Measurements from ENCODE around the gene ATP6V0E1.

ATP6V0E1 gene

DNA sequence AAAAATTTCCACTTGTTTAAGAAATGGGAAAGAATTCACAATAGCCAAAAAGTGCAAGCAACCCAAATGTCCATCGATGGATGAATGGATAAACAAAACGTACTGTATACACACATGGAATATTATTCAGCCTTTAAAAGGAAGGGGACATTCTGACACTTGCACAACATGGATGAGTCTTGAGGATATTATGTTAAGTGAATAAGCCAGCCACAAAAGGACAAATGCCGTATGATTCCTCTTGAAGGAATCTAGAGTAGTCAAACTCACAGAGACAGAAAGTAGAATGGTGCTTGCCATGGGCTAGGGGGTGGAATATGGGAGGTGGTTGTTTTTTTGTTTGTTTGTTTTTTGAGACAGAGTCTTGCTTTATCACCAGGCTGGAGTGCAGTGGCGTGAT, 3.8 kb upstream of the ATP6V0E1 start:
- Histone ChIP-seq H3F3A (ENCODE audit: insufficient read depth, low read length) (peaks cover 11% of the 10 kb centered on the region), H3K36me3 (replicated peaks; ENCODE audit: insufficient read depth, low read length) (no peaks in the 10 kb centered on the region), H3K9me2 (replicated peaks; ENCODE audit: insufficient read depth, low read length) (no peaks in the 10 kb centered on the region), H4K20me1 (ENCODE audit: insufficient read depth, low read length) (no peaks in the 10 kb centered on the region), H3K27ac (ENCODE audit: low read length) (no peak overlapping the region), H3K79me2 (ENCODE audit: low read length) (peaks cover 13% of the 10 kb centered on the region), H3K4me3 (ENCODE audit: low read length) (no peak overlapping the region), H3K9me3 (replicated peaks; ENCODE audit: insufficient read depth, low read length) (no peaks in the 10 kb centered on the region), H3K27me3 (replicated peaks; ENCODE audit: insufficient read depth, low read length) (no peaks in the 10 kb centered on the region), H3K4me2 (ENCODE audit: low read depth, low read length) (no peak overlapping the region), H3K9ac (ENCODE audit: low read length) (no peak overlapping the region), H3K4me1 (ENCODE audit: low read length) (no peaks in the 10 kb centered on the region), H2AFZ (ENCODE audit: low read length) (no peak overlapping the region)
- no peak for DNase-seq
- no peak for TF ChIP-seq EZH2 (optimal IDR thresholded peaks at IDR 0.05; ENCODE audit: low read depth, low read length)
- TF ChIP-seq EZH2phosphoT487 (IDR thresholded peaks at IDR 0.05; ENCODE audit: low read length): no peak
- TF ChIP-seq, protein P1, sequence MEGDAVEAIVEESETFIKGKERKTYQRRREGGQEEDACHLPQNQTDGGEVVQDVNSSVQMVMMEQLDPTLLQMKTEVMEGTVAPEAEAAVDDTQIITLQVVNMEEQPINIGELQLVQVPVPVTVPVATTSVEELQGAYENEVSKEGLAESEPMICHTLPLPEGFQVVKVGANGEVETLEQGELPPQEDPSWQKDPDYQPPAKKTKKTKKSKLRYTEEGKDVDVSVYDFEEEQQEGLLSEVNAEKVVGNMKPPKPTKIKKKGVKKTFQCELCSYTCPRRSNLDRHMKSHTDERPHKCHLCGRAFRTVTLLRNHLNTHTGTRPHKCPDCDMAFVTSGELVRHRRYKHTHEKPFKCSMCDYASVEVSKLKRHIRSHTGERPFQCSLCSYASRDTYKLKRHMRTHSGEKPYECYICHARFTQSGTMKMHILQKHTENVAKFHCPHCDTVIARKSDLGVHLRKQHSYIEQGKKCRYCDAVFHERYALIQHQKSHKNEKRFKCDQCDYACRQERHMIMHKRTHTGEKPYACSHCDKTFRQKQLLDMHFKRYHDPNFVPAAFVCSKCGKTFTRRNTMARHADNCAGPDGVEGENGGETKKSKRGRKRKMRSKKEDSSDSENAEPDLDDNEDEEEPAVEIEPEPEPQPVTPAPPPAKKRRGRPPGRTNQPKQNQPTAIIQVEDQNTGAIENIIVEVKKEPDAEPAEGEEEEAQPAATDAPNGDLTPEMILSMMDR (IDR thresholded peaks at IDR 0.05; ENCODE audit: low read length): no peak

DNA sequence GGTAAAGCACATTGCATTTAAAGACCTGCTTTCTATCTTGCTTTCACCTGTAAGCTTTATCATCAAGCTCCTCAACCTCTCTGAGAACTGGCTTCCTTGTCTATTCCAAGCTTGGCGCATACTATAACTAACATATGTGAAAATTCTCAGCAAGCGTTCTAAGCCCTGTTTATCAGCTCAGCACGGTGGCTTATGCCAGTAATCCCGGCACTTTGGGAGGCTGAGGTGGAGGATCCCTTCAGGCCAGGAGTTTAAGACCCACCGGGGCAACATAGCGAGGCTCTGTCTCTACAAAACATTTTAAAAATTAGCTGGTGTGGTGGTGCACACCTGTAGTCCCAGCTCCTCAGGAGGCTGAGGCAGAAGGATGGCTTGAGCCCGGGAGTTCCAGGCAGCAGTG, 1.6 kb upstream of the ATP6V0E1 start:
- Histone ChIP-seq H3K36me3 (replicated peaks; ENCODE audit: insufficient read depth, low read length) (peaks cover 3% of the 10 kb centered on the region; the same call in 1 of the 2 replicates), H3K4me1 (ENCODE audit: low read length) (peaks cover 8% of the 10 kb centered on the region), H4K20me1 (ENCODE audit: insufficient read depth, low read length) (no peaks in the 10 kb centered on the region), H2AFZ (ENCODE audit: low read length) (no peak overlapping the region), H3K27ac (ENCODE audit: low read length) (no peak overlapping the region), H3K9me2 (replicated peaks; ENCODE audit: insufficient read depth, low read length) (no peaks in the 10 kb centered on the region), H3K79me2 (ENCODE audit: low read length) (peaks cover 35% of the 10 kb centered on the region), H3K9ac (ENCODE audit: low read length) (no peak overlapping the region), H3K4me2 (ENCODE audit: low read depth, low read length) (no peak overlapping the region), H3K9me3 (replicated peaks; ENCODE audit: insufficient read depth, low read length) (no peaks in the 10 kb centered on the region), H3F3A (ENCODE audit: insufficient read depth, low read length) (peaks cover 11% of the 10 kb centered on the region), H3K4me3 (ENCODE audit: low read length) (no peak overlapping the region), H3K27me3 (replicated peaks; ENCODE audit: insufficient read depth, low read length) (no peaks in the 10 kb centered on the region)
- DNase-seq: no peak
- TF ChIP-seq, protein P1 (IDR thresholded peaks at IDR 0.05; ENCODE audit: low read length): no peak
- TF ChIP-seq EZH2 (optimal IDR thresholded peaks at IDR 0.05; ENCODE audit: low read depth, low read length): no peak
- no peak for TF ChIP-seq EZH2phosphoT487 (IDR thresholded peaks at IDR 0.05; ENCODE audit: low read length)

DNA sequence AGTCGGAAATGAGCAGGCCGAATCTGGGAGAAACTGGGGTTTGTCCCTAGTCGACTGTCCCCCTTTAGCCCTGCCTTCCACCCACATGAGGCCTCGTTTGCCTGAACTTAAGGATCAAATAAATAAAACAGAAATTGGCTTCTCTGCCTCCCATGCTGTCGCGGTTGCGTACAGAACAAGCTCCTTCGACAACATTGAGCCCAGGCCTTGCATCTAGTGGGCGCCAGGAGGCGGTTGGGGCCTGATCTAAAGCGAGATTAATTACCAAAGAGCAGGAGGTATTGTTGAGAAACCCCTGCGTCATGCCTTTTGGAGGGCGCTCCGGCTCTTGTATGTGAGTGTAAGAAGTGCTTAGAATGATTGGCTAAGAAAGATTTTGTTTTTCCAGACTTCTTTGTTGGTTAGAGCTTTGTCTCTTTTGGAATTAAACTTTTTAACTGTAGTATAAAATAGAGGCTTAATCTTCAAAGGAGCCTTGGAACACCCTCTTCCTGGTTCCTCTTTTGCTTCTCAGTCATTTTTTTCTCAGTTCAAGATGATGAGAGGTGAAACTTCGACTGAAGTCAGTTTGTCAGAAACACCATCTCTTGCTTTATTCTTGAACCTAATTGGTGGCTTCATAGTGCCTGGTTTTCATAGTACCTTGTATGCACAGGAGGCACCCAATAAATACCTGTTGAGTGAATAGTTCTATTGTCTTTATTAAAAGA, 828 bp downstream of the ATP6V0E1 start:
- Histone ChIP-seq H3K36me3 (replicated peaks; ENCODE audit: insufficient read depth, low read length) (peaks cover 10% of the 10 kb centered on the region; the same call in 1 of the 2 replicates), H3K9ac (ENCODE audit: low read length) (peak overlapping the region; percentile 93), H3K79me2 (ENCODE audit: low read length) (peaks cover 60% of the 10 kb centered on the region), H3K9me3 (replicated peaks; ENCODE audit: insufficient read depth, low read length) (no peaks in the 10 kb centered on the region), H3F3A (ENCODE audit: insufficient read depth, low read length) (peaks cover 11% of the 10 kb centered on the region), H3K27me3 (replicated peaks; ENCODE audit: insufficient read depth, low read length) (no peaks in the 10 kb centered on the region), H3K4me3 (ENCODE audit: low read length) (peak overlapping the region; percentile 98), H3K4me2 (ENCODE audit: low read depth, low read length) (peak overlapping the region; percentile 61), H2AFZ (ENCODE audit: low read length) (peak overlapping the region; percentile 38), H3K27ac (ENCODE audit: low read length) (peak overlapping the region; percentile 87), H3K9me2 (replicated peaks; ENCODE audit: insufficient read depth, low read length) (no peaks in the 10 kb centered on the region), H3K4me1 (ENCODE audit: low read length) (peaks cover 8% of the 10 kb centered on the region), H4K20me1 (ENCODE audit: insufficient read depth, low read length) (peaks cover 3% of the 10 kb centered on the region; the same call in 1 of the 2 replicates)
- TF ChIP-seq, protein P1 (IDR thresholded peaks at IDR 0.05; ENCODE audit: low read length): peak; percentile 73
- no peak for TF ChIP-seq EZH2phosphoT487 (IDR thresholded peaks at IDR 0.05; ENCODE audit: low read length)
- no peak for TF ChIP-seq EZH2 (optimal IDR thresholded peaks at IDR 0.05; ENCODE audit: low read depth, low read length)
- DNase-seq: peak; percentile 87
